K562 (cell line): ENCODE measurements around the gene PAF1. TPM values are rescaled to one million over a fixed set of nuclear protein-coding genes. Genes with fewer than 3 reads are reported as not detected.

Source experiments
- EWSR1 ChIP-seq: fragments of 450-650 bp; IDR thresholded peaks from 2 replicates; pipeline ENCODE4 v1.6.1; 2018; ENCODE audit warnings: borderline replicate concordance, mild to moderate bottlenecking, low read depth, moderate library complexity; ENCODE audit not compliant: partially characterized antibody
- MCM2 ChIP-seq: fragments of 450-650 bp; IDR thresholded peaks from 2 replicates; pipeline ENCODE4 v1.6.1; 2017; ENCODE audit warnings: low read depth, mild to moderate bottlenecking
- PHF8 ChIP-seq: fragments of 200-600 bp; sonication (generic); IDR thresholded peaks from 2 replicates; pipeline ENCODE4 v1.6.1; 2012; ENCODE audit warnings: mixed run types, mild to moderate bottlenecking, inconsistent platforms, low read length, moderate library complexity, borderline replicate concordance
- STAT5B ChIP-seq: fragments of 250-450 bp; sonication (Bioruptor Pico); IDR thresholded peaks from 2 replicates; pipeline ENCODE4 v1.8.0; 2021; ENCODE audit warnings: mild to moderate bottlenecking, inconsistent platforms
- ZNF436 ChIP-seq: fragments of 250-450, 450-650 bp; sonication (Bioruptor Pico); formaldehyde crosslinking; IDR thresholded peaks from 2 replicates; pipeline ENCODE4 v1.7.0; 2020; ENCODE audit warnings: mild to moderate bottlenecking
- polyA plus RNA-seq, 8 experiments: library from polyadenylated mRNA; depleted of rRNA in 4 of 8; stranded (reverse) in 5 of 8; unstranded in 3 of 8; fragments of >200 nt; fragmentation: Nextera tagmentation in 2 of 8; fragmentation: Illumina TruSeq in 1 of 8; extraction: Ambion mirVana in 2 of 8; extraction: Trizol in 1 of 8; gene quantifications; 2 replicates each; pipeline versions ENCODE4 v1.2.1 to v1.2.3, GENCODE V29; 2011 to 2014; ENCODE audit warnings: inconsistent platforms in 1 of 8, missing spikeins in 1 of 8
- total RNA-seq, 7 experiments: library from RNA; depleted of rRNA in 6 of 7; stranded (reverse); fragments of >200 nt in 6 of 7; fragmentation: Illumina TruSeq in 2 of 7; extraction: Trizol in 2 of 7; gene quantifications; 2 replicates each; pipeline versions ENCODE4 v1.2.1 to v1.2.3, GENCODE V29; 2011 to 2021; ENCODE audit warnings: low replicate concordance in 1 of 7
- TF ChIP-seq, protein P1 (sequence below): fragments of 250-450 bp; sonication (Bioruptor Pico); IDR thresholded peaks from 2 replicates; pipeline ENCODE4 v1.8.0; 2021; ENCODE audit warnings: moderate library complexity, mild to moderate bottlenecking, inconsistent platforms
- TF ChIP-seq, protein P2 (sequence below): sonication (generic); formaldehyde crosslinking; IDR thresholded peaks from 2 replicates; pipeline ENCODE4 v1.8.1; 2023; ENCODE audit warnings: missing genetic modification reagents, mild to moderate bottlenecking, borderline replicate concordance
- TF ChIP-seq, protein P3 (sequence below): fragments of 200-400 bp; formaldehyde crosslinking; IDR thresholded peaks from 2 replicates; pipeline ENCODE4 v1.6.1; 2017; ENCODE audit warnings: mild to moderate bottlenecking, low read depth, low read length, moderate library complexity
- TF ChIP-seq, protein P4 (sequence below): IDR thresholded peaks from 2 replicates; pipeline ENCODE4 v1.6.1; 2011; ENCODE audit warnings: borderline replicate concordance, low read depth, mild to moderate bottlenecking, moderate library complexity, low read length; ENCODE audit not compliant: insufficient read depth, poor library complexity, severe bottlenecking
- TF ChIP-seq, protein P5 (sequence below): sonication (generic); formaldehyde crosslinking; IDR thresholded peaks from 2 replicates; pipeline ENCODE4 v1.8.1; 2023; ENCODE audit warnings: mild to moderate bottlenecking, missing genetic modification reagents, moderate library complexity
- TF ChIP-seq, protein P6 (sequence below): fragments of 450-650 bp; conservative IDR thresholded peaks from 2 replicates; pipeline ENCODE4 v1.6.1; 2016; ENCODE audit warnings: missing genetic modification characterization, low read depth, mild to moderate bottlenecking, control low read depth, missing compliant biosample characterization

PAF1 gene
- total and polyA plus RNA-seq, 9 of the 15 experiments (the other 6 are each of a cell fraction or from before 2014, with no cell fraction given) = 1.5 to 45.0 (median 33.8) TPM

DNA sequence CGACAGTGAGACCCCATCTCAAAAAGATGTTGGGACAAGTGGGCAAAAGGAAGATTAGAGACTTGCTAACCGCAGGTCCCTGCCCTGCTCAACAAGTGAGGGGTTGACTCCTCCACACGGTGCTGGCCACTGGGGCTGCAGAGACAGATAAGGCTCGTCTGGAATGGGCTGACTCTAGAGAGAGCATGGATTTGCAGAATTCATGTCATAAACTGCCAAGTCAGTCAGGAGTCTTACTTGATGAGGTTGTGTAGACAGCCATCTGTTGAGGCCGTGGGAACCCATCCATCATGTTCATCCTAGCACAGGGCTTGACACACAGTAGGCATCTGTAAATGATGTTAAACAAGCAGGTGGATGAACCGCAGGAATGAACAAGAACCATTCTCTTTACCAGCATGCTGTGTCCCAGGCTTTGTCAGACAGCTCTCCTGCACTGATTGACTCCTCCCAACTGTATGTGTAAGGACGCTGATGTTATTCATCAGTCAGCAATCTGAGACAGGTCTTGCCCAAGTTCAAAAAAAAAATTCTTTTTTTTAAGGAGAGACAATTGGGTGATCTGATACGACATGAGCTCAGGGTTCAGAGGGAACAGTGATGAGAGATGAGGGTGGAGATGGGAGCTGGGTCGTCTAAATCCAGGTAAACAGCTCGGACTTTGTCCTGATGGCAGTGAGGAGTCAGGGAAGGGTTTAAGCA, 8.8 kb downstream of the PAF1 start (continued):
- TF ChIP-seq, protein P1, sequence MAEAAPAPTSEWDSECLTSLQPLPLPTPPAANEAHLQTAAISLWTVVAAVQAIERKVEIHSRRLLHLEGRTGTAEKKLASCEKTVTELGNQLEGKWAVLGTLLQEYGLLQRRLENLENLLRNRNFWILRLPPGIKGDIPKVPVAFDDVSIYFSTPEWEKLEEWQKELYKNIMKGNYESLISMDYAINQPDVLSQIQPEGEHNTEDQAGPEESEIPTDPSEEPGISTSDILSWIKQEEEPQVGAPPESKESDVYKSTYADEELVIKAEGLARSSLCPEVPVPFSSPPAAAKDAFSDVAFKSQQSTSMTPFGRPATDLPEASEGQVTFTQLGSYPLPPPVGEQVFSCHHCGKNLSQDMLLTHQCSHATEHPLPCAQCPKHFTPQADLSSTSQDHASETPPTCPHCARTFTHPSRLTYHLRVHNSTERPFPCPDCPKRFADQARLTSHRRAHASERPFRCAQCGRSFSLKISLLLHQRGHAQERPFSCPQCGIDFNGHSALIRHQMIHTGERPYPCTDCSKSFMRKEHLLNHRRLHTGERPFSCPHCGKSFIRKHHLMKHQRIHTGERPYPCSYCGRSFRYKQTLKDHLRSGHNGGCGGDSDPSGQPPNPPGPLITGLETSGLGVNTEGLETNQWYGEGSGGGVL = no peak
- TF ChIP-seq EWSR1 = no peak
- TF ChIP-seq, protein P2, sequence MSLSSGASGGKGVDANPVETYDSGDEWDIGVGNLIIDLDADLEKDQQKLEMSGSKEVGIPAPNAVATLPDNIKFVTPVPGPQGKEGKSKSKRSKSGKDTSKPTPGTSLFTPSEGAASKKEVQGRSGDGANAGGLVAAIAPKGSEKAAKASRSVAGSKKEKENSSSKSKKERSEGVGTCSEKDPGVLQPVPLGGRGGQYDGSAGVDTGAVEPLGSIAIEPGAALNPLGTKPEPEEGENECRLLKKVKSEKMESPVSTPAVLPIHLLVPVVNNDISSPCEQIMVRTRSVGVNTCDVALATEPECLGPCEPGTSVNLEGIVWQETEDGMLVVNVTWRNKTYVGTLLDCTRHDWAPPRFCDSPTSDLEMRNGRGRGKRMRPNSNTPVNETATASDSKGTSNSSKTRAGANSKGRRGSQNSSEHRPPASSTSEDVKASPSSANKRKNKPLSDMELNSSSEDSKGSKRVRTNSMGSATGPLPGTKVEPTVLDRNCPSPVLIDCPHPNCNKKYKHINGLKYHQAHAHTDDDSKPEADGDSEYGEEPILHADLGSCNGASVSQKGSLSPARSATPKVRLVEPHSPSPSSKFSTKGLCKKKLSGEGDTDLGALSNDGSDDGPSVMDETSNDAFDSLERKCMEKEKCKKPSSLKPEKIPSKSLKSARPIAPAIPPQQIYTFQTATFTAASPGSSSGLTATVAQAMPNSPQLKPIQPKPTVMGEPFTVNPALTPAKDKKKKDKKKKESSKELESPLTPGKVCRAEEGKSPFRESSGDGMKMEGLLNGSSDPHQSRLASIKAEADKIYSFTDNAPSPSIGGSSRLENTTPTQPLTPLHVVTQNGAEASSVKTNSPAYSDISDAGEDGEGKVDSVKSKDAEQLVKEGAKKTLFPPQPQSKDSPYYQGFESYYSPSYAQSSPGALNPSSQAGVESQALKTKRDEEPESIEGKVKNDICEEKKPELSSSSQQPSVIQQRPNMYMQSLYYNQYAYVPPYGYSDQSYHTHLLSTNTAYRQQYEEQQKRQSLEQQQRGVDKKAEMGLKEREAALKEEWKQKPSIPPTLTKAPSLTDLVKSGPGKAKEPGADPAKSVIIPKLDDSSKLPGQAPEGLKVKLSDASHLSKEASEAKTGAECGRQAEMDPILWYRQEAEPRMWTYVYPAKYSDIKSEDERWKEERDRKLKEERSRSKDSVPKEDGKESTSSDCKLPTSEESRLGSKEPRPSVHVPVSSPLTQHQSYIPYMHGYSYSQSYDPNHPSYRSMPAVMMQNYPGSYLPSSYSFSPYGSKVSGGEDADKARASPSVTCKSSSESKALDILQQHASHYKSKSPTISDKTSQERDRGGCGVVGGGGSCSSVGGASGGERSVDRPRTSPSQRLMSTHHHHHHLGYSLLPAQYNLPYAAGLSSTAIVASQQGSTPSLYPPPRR (CRISPR knock-in tag) = no peak; the same call in 1 of the 2 replicates
- TF ChIP-seq PHF8 = no peak
- no peak for TF ChIP-seq STAT5B
- TF ChIP-seq, protein P3, sequence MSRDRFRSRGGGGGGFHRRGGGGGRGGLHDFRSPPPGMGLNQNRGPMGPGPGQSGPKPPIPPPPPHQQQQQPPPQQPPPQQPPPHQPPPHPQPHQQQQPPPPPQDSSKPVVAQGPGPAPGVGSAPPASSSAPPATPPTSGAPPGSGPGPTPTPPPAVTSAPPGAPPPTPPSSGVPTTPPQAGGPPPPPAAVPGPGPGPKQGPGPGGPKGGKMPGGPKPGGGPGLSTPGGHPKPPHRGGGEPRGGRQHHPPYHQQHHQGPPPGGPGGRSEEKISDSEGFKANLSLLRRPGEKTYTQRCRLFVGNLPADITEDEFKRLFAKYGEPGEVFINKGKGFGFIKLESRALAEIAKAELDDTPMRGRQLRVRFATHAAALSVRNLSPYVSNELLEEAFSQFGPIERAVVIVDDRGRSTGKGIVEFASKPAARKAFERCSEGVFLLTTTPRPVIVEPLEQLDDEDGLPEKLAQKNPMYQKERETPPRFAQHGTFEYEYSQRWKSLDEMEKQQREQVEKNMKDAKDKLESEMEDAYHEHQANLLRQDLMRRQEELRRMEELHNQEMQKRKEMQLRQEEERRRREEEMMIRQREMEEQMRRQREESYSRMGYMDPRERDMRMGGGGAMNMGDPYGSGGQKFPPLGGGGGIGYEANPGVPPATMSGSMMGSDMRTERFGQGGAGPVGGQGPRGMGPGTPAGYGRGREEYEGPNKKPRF = no peak
- TF ChIP-seq, protein P4, sequence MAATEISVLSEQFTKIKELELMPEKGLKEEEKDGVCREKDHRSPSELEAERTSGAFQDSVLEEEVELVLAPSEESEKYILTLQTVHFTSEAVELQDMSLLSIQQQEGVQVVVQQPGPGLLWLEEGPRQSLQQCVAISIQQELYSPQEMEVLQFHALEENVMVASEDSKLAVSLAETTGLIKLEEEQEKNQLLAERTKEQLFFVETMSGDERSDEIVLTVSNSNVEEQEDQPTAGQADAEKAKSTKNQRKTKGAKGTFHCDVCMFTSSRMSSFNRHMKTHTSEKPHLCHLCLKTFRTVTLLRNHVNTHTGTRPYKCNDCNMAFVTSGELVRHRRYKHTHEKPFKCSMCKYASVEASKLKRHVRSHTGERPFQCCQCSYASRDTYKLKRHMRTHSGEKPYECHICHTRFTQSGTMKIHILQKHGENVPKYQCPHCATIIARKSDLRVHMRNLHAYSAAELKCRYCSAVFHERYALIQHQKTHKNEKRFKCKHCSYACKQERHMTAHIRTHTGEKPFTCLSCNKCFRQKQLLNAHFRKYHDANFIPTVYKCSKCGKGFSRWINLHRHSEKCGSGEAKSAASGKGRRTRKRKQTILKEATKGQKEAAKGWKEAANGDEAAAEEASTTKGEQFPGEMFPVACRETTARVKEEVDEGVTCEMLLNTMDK = no peak
- TF ChIP-seq, protein P5, sequence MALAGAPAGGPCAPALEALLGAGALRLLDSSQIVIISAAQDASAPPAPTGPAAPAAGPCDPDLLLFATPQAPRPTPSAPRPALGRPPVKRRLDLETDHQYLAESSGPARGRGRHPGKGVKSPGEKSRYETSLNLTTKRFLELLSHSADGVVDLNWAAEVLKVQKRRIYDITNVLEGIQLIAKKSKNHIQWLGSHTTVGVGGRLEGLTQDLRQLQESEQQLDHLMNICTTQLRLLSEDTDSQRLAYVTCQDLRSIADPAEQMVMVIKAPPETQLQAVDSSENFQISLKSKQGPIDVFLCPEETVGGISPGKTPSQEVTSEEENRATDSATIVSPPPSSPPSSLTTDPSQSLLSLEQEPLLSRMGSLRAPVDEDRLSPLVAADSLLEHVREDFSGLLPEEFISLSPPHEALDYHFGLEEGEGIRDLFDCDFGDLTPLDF = no peak
- TF ChIP-seq MCM2 = no peak
- TF ChIP-seq, protein P6, sequence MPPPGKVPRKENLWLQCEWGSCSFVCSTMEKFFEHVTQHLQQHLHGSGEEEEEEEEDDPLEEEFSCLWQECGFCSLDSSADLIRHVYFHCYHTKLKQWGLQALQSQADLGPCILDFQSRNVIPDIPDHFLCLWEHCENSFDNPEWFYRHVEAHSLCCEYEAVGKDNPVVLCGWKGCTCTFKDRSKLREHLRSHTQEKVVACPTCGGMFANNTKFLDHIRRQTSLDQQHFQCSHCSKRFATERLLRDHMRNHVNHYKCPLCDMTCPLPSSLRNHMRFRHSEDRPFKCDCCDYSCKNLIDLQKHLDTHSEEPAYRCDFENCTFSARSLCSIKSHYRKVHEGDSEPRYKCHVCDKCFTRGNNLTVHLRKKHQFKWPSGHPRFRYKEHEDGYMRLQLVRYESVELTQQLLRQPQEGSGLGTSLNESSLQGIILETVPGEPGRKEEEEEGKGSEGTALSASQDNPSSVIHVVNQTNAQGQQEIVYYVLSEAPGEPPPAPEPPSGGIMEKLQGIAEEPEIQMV (tag) = no peak
- TF ChIP-seq ZNF436 (CRISPR knock-in tag) = no peak
